GM19372 (cell line): Measurements from ENCODE around the gene ST6GALNAC6.

Experiments used
- ATAC-seq: cut with Tn5 transposase; IDR thresholded peaks from one replicate; pipeline ENCODE4 v1.9.1; 2021; ENCODE audit warnings: mild to moderate bottlenecking, low read depth, moderate library complexity; ENCODE audit not compliant: unreplicated experiment

Gene ST6GALNAC6

GRCh38 chr9:127899128-127899943 lies at the start of gene ST6GALNAC6:
ST6GALNAC6 (minus strand) TSS chr9:127899603; CDS start chr9:127897981, 1,622 bp downstream.
- ATAC-seq, result peak; percentile 73

GRCh38 chr9:127947841-127948710 lies 48.7 kb upstream of the ST6GALNAC6 start:
- ATAC-seq, result no peak

GRCh38 chr9:127946728-127947127 lies 47.3 kb upstream of the ST6GALNAC6 start:
- no peak for ATAC-seq

GRCh38 chr9:127945942-127946341 lies 46.5 kb upstream of the ST6GALNAC6 start:
- ATAC-seq, result no peak

- ATAC-seq, result no peak
These were observed 45.9 kb upstream of the ST6GALNAC6 start for GRCh38 chr9:127945338-127945737.

GRCh38 chr9:127944586-127945218 lies 45.3 kb upstream of the ST6GALNAC6 start:
- no peak for ATAC-seq

GRCh38 chr9:127943731-127944144 lies 44.3 kb upstream of the ST6GALNAC6 start:
- ATAC-seq, result no peak

GRCh38 chr9:127943011-127943662 lies 43.7 kb upstream of the ST6GALNAC6 start:
- no peak for ATAC-seq

GRCh38 chr9:127942216-127943010 lies 43.0 kb upstream of the ST6GALNAC6 start:
- no peak for ATAC-seq

GRCh38 chr9:127941961-127942215 lies 42.5 kb upstream of the ST6GALNAC6 start:
- no peak for ATAC-seq

GRCh38 chr9:127941062-127941960 lies 41.9 kb upstream of the ST6GALNAC6 start:
- ATAC-seq, result no peak

- ATAC-seq, result no peak
These were observed 41.2 kb upstream of the ST6GALNAC6 start for GRCh38 chr9:127940593-127940992.

GRCh38 chr9:127938298-127938690 lies 38.9 kb upstream of the ST6GALNAC6 start:
- no peak for ATAC-seq

GRCh38 chr9:127937388-127938297 lies 38.2 kb upstream of the ST6GALNAC6 start, which contains the start of gene DPM2:
DPM2 (minus strand) TSS chr9:127937854; CDS start chr9:127937820, 34 bp downstream.
- ATAC-seq, result peak; percentile 92

- ATAC-seq, result no peak
These were observed 37.6 kb upstream of the ST6GALNAC6 start for GRCh38 chr9:127937056-127937387.

GRCh38 chr9:127936347-127936852 lies 37.0 kb upstream of the ST6GALNAC6 start:
- ATAC-seq, result no peak

- no peak for ATAC-seq
These were observed 36.4 kb upstream of the ST6GALNAC6 start for GRCh38 chr9:127935765-127936221.

- no peak for ATAC-seq
These were observed 35.6 kb upstream of the ST6GALNAC6 start for GRCh38 chr9:127934986-127935385.
